PC-9 (cell line): ENCODE data around the gene RUNX3.

Experiments
- CTCF ChIP-seq: fragments of 200-600 bp; sonication (generic); conservative IDR thresholded peaks from 2 replicates; pipeline ENCODE4 v1.6.1; 2017; ENCODE audit warnings: mixed run types, antibody characterized with exemption, mild to moderate bottlenecking, moderate library complexity
- EZH2 ChIP-seq: fragments of 200-600 bp; sonication (generic); IDR thresholded peaks from 2 replicates; pipeline ENCODE4 v1.8.0; 2017; ENCODE audit warnings: antibody characterized with exemption, low read depth

GRCh38 chr1:24972221-24972914 is 42.3 kb upstream of the RUNX3 start:
- no peak for TF ChIP-seq CTCF
- TF ChIP-seq EZH2, result no peak
